ENCODE results near the gene TCIRG1.

The TCIRG1 gene

DNA sequence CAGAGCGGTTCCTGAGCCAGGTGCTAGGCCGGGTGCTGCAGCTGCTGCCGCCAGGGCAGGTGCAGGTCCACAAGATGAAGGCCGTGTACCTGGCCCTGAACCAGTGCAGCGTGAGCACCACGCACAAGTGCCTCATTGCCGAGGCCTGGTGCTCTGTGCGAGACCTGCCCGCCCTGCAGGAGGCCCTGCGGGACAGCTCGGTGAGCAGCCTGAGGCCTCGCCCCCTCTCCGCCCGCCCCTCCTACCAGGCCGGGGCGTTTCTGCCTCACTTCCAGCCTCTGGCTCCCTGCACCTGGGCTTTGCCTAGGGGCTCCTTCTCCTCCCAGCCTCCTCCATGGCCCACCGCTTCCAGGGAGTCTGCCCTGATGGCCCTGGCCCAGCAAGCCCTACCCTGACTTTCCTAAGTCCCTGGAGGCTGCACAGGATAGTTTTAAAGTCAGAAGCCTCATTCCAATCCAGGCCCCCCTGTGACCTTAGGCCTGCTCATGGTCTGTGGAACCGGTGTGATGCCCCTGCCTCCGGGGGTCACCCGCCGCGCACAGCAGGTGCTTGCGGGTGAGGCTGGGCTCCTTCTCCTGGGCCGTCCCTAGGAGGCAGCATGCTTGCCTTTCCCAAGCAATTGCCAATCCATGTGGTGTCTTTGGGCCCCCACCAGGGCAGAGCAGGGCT, 5.5 kb downstream of the TCIRG1 start:
- H3K36me3 ChIP-seq (ENCODE audit: control insufficient read depth, insufficient read depth, low read length), result peaks cover 22% of the 10 kb centered on the region
- H3K9ac ChIP-seq (ENCODE audit: low read depth, low read length), result no peak overlapping the region
- H3K27me3 ChIP-seq (ENCODE audit: control insufficient read depth, insufficient read depth, low read length), result no peaks in the 10 kb centered on the region
- no peaks in the 10 kb centered on the region for H3K9me3 ChIP-seq (ENCODE audit: control insufficient read depth, insufficient read depth, low read length)
- H3K4me3 ChIP-seq (ENCODE audit: low read depth, low read length), result no peak overlapping the region
- peaks cover 5% of the 10 kb centered on the region for H3K4me1 ChIP-seq (ENCODE audit: control insufficient read depth, insufficient read depth, low read length)

DNA sequence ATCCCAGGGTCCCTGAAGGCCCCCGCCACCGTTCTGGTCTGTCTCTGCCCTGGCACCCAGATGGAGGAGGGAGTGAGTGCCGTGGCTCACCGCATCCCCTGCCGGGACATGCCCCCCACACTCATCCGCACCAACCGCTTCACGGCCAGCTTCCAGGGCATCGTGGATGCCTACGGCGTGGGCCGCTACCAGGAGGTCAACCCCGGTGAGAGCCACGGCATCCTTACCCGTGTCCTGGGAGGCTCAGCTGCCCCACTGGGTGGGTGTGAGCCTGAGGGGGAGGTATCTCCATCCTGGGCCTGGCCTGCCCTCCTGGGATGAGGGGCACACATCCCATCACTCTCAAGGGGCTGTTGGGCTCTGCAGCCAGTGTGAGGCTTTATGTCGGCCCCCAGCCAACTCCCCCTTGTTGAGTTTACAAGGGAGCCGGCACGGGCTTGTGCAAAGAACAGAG, 6.1 kb downstream of the TCIRG1 start:
- Histone ChIP-seq H3K9ac (ENCODE audit: low read depth, low read length) (no peak overlapping the region), H3K27me3 (ENCODE audit: control insufficient read depth, insufficient read depth, low read length) (no peaks in the 10 kb centered on the region), H3K4me3 (ENCODE audit: low read depth, low read length) (no peak overlapping the region), H3K4me1 (ENCODE audit: control insufficient read depth, insufficient read depth, low read length) (peaks cover 2% of the 10 kb centered on the region), H3K36me3 (ENCODE audit: control insufficient read depth, insufficient read depth, low read length) (peaks cover 22% of the 10 kb centered on the region), H3K9me3 (ENCODE audit: control insufficient read depth, insufficient read depth, low read length) (no peaks in the 10 kb centered on the region)

DNA sequence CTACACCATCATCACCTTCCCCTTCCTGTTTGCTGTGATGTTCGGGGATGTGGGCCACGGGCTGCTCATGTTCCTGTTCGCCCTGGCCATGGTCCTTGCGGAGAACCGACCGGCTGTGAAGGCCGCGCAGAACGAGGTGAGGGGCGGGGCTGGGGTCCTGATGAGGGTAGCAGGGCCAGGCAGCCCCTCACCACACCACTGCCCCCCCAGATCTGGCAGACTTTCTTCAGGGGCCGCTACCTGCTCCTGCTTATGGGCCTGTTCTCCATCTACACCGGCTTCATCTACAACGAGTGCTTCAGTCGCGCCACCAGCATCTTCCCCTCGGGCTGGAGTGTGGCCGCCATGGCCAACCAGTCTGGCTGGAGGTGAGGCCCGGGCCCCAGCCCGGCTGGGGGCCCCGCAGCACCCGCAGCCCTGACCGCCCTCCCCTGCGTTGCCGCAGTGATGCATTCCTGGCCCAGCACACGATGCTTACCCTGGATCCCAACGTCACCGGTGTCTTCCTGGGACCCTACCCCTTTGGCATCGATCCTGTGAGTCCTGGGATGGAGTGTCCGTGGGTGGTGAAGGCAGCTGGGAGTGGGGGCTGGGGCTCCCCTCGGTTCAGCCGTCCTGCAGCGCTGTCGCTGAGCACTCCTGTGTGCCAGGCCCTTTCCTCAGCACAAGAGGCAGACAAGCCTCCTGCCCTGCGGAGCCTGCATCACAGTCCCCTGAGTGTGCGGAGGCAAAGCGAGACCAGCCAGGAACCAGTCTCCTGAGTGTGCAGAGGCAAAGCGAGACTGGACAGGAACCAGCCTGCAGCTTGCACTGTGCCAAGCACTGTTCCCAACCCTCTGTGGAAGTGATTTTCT, 8.8 kb downstream of the TCIRG1 start:
- no peaks in the 10 kb centered on the region for H3K9me3 ChIP-seq (ENCODE audit: control insufficient read depth, insufficient read depth, low read length)
- H3K9ac ChIP-seq (ENCODE audit: low read depth, low read length), result no peak overlapping the region
- H3K36me3 ChIP-seq (ENCODE audit: control insufficient read depth, insufficient read depth, low read length), result peaks cover 26% of the 10 kb centered on the region
- no peak overlapping the region for H3K4me3 ChIP-seq (ENCODE audit: low read depth, low read length)
- H3K4me1 ChIP-seq (ENCODE audit: control insufficient read depth, insufficient read depth, low read length), result no peaks in the 10 kb centered on the region
- no peaks in the 10 kb centered on the region for H3K27me3 ChIP-seq (ENCODE audit: control insufficient read depth, insufficient read depth, low read length)

DNA sequence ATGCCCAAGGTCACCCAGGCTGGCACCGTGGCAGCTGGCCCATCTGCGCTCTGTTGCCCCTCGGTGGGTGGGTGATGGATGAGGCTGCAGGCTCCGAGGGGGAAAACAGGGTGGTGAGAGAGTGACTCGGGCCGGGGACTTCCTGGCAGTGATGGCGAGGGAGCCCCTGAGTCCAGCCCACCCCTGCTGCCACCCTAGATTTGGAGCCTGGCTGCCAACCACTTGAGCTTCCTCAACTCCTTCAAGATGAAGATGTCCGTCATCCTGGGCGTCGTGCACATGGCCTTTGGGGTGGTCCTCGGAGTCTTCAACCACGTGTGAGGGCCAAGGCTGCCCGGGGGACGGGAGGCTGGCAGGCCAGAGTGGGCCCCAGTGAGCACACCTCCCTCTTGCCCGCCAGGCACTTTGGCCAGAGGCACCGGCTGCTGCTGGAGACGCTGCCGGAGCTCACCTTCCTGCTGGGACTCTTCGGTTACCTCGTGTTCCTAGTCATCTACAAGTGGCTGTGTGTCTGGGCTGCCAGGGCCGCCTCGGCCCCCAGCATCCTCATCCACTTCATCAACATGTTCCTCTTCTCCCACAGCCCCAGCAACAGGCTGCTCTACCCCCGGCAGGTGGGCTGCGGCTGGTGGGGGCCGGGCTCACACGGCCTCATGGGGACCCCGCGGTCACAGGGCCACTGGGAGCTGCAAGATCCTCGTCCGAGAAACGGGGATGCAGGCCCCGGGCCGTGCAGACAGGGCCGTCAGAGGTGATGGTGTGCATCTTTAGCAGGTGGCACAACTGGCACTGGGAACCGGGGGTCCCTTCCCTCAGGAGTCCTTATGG, 10.1 kb downstream of the TCIRG1 start:
- H3K4me1 ChIP-seq (ENCODE audit: control insufficient read depth, insufficient read depth, low read length), result no peaks in the 10 kb centered on the region
- no peak overlapping the region for H3K9ac ChIP-seq (ENCODE audit: low read depth, low read length)
- H3K36me3 ChIP-seq (ENCODE audit: control insufficient read depth, insufficient read depth, low read length), result peaks cover 26% of the 10 kb centered on the region
- no peaks in the 10 kb centered on the region for H3K27me3 ChIP-seq (ENCODE audit: control insufficient read depth, insufficient read depth, low read length)
- H3K9me3 ChIP-seq (ENCODE audit: control insufficient read depth, insufficient read depth, low read length), result no peaks in the 10 kb centered on the region
- no peak overlapping the region for H3K4me3 ChIP-seq (ENCODE audit: low read depth, low read length)

DNA sequence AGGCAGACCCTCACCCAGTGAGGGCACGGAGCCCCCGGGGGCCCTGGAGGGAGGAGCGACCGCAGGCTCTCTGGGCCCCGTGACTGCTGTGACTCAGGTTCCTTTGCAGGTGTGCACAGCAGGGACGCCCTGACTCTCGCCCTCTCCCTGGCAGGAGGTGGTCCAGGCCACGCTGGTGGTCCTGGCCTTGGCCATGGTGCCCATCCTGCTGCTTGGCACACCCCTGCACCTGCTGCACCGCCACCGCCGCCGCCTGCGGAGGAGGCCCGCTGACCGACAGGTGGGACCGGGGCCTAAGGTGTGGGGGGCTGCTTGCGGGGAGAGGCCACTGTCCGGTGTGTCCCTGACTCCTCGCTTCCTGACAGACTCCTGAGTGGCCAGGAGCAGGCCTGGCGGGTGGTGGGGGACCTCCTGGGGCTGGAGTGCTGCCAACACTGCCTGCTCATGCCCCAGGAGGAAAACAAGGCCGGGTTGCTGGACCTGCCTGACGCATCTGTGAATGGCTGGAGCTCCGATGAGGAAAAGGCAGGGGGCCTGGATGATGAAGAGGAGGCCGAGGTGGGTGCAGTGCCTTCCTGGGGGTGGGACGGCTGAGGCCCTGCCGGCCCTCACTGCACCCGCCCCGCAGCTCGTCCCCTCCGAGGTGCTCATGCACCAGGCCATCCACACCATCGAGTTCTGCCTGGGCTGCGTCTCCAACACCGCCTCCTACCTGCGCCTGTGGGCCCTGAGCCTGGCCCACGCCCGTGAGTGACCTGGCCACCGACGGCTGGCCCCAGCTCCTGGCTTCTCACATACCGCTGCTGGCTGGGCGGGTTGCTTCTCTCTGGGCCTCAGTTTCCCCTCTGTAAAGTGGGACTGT, 10.9 kb downstream of the TCIRG1 start:
- Histone ChIP-seq H3K36me3 (ENCODE audit: control insufficient read depth, insufficient read depth, low read length) (peaks cover 23% of the 10 kb centered on the region), H3K4me3 (ENCODE audit: low read depth, low read length) (no peak overlapping the region), H3K27me3 (ENCODE audit: control insufficient read depth, insufficient read depth, low read length) (no peaks in the 10 kb centered on the region), H3K9me3 (ENCODE audit: control insufficient read depth, insufficient read depth, low read length) (no peaks in the 10 kb centered on the region), H3K4me1 (ENCODE audit: control insufficient read depth, insufficient read depth, low read length) (no peaks in the 10 kb centered on the region), H3K9ac (ENCODE audit: low read depth, low read length) (no peak overlapping the region)

DNA sequence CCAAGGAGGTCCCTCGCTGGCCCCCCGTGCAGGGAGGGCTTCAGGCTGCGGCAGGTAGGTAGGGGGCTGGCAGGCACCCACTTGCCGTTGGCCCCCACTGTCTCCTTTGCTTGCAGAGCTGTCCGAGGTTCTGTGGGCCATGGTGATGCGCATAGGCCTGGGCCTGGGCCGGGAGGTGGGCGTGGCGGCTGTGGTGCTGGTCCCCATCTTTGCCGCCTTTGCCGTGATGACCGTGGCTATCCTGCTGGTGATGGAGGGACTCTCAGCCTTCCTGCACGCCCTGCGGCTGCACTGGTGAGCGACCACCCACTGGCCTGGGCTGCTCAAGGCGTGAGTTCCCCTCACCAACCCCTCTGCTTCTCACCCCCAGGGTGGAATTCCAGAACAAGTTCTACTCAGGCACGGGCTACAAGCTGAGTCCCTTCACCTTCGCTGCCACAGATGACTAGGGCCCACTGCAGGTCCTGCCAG, 11.6 kb downstream of the TCIRG1 start:
- Histone ChIP-seq H3K9ac (ENCODE audit: low read depth, low read length) (no peak overlapping the region), H3K9me3 (ENCODE audit: control insufficient read depth, insufficient read depth, low read length) (no peaks in the 10 kb centered on the region), H3K36me3 (ENCODE audit: control insufficient read depth, insufficient read depth, low read length) (peaks cover 19% of the 10 kb centered on the region)

DNA sequence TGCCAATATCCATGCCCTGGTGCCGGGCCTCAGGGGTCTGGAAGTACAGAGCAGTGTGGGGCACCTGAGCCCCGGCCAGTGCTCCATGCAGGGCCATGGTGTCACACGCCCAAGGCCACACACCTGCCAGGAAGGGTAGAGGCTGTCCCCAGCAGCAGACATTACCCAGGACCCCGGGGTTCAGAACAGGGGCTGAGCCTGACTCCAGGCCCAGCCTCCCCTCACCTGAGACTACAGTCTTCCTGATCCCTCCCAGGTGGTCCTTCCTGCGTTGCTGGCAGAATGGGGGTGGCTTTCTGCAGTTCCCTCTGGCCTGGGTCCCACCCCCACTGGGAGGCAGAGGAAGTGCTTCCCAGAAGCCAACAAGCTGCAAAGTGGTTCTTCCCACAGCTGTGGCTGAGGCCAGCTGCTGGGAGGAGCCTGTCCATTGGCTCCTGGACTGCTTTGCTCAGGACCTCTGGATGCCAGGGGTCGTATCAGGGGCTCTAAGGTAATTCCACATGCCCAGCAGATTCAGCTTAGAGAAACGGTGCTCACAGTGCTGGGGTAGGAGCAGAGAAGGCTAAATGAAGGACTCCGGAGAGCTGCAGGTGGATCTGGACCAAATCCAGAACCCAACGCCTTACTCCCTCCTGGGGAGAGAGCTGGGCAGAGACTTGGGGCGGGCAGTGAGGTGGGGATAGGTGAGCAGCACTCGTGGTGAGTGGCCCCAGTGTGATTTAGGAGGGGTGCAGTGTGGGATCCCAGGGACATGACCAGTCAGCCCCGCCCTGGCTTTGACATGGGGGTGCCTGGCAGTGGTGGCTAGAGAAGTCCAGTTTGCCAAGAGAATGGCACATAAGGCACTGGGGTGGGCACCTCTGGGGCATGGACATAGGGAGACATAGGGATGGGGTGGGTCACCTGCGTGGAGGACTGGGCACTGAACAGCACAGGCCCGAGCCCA, 12.6 kb downstream of the TCIRG1 start:
- H3K9ac ChIP-seq (ENCODE audit: low read depth, low read length), result no peak overlapping the region
- no peaks in the 10 kb centered on the region for H3K4me1 ChIP-seq (ENCODE audit: control insufficient read depth, insufficient read depth, low read length)

More for the DNA sequence above, 11.6 kb downstream of the TCIRG1 start:
- no peaks in the 10 kb centered on the region for H3K4me1 ChIP-seq (ENCODE audit: control insufficient read depth, insufficient read depth, low read length)
- no peaks in the 10 kb centered on the region for H3K27me3 ChIP-seq (ENCODE audit: control insufficient read depth, insufficient read depth, low read length)
- no peak overlapping the region for H3K4me3 ChIP-seq (ENCODE audit: low read depth, low read length)

DNA sequence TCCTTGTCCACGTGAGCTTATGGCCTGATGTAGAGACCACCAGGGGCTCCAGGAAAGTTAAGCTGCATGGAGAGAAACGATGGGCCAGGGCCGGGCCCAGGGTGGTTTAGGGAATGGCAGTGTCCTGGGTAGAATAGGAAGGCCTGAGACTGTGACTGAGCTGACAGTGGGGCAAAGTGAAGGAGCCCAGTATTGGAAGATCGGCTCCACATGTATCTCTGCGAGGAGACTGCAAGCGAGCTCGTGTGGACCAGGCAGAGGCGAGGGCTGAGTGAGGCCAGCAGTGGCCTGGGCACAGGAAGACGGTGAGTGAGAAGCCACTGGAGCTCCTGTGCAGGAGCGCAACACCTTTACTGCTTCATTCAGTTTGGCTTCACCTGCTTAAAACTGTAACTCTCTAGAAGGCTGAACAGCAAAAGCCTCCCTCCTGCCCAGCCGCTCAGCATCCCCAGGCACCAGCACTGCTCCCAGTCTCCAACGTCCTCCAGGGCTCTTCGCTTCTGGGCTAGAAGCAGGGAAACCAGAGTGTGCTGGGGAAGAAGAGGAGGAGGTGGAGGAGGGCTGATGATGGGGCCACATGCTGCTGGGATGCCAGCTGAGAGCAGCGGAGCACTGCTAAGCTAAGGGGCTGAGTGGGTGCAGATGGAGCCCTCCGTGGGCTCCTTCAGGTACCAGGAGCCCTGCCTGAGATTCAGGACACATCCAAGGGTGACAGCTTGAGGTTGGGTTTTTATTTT, 13.5 kb downstream of the TCIRG1 start:
- Histone ChIP-seq H3K36me3 (ENCODE audit: control insufficient read depth, insufficient read depth, low read length) (peaks cover 12% of the 10 kb centered on the region), H3K4me3 (ENCODE audit: low read depth, low read length) (no peak overlapping the region), H3K9me3 (ENCODE audit: control insufficient read depth, insufficient read depth, low read length) (no peaks in the 10 kb centered on the region), H3K4me1 (ENCODE audit: control insufficient read depth, insufficient read depth, low read length) (no peaks in the 10 kb centered on the region), H3K27me3 (ENCODE audit: control insufficient read depth, insufficient read depth, low read length) (no peaks in the 10 kb centered on the region), H3K9ac (ENCODE audit: low read depth, low read length) (no peak overlapping the region)

More for the DNA sequence above, 12.6 kb downstream of the TCIRG1 start:
- H3K4me3 ChIP-seq (ENCODE audit: low read depth, low read length), result no peak overlapping the region
- no peaks in the 10 kb centered on the region for H3K27me3 ChIP-seq (ENCODE audit: control insufficient read depth, insufficient read depth, low read length)
- H3K36me3 ChIP-seq (ENCODE audit: control insufficient read depth, insufficient read depth, low read length), result peaks cover 13% of the 10 kb centered on the region
- H3K9me3 ChIP-seq (ENCODE audit: control insufficient read depth, insufficient read depth, low read length), result no peaks in the 10 kb centered on the region

DNA sequence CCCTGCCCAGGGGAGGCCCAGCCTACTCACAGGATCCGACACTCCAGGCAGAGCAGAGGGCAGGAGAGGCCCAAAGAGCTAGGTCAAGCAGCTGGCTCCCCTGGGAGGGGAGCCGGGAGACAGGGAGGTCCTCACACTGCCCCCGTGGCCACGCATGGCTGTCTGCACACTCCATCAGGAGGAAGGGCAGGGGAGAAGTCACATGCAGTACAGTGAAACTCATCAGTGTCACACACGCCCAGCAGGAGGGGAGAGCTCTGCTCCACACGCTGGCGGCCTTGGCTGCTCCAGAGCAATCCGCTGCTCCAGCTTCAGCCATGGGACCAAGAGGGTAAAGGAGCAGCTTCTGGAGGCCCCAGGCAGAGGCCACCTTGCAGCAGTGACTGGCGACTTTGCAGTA, 14.3 kb downstream of the TCIRG1 start:
- Histone ChIP-seq H3K27me3 (ENCODE audit: control insufficient read depth, insufficient read depth, low read length) (no peaks in the 10 kb centered on the region), H3K4me3 (ENCODE audit: low read depth, low read length) (no peak overlapping the region), H3K9ac (ENCODE audit: low read depth, low read length) (no peak overlapping the region), H3K4me1 (ENCODE audit: control insufficient read depth, insufficient read depth, low read length) (no peaks in the 10 kb centered on the region), H3K9me3 (ENCODE audit: control insufficient read depth, insufficient read depth, low read length) (no peaks in the 10 kb centered on the region), H3K36me3 (ENCODE audit: control insufficient read depth, insufficient read depth, low read length) (peaks cover 12% of the 10 kb centered on the region)
